Left lung (tissue), 10 donors: ENCODE results near the gene NRAS. TPM values are rescaled to one million over a fixed set of nuclear protein-coding genes. Genes with fewer than 3 reads are reported as not detected.

Experiments used
- ATAC-seq: fragments of 200-7000 bp; cut with Tn5 transposase; one replicate; pipeline ENCODE4 v1.9.1; 2020; ENCODE audit warnings: moderate library complexity
- DNase-seq, 4 donors: peaks; one replicate each; pipeline ENCODE4 v3.0.0-alpha.2; 2013 to 2020
- H3K27ac ChIP-seq, 2 donors: fragments of 200-600 bp; sonication (generic) in 1 of 2; one replicate each; pipeline versions ENCODE4 v1.5.0 to v1.8.0; 2020 to 2021
- H3K27me3 ChIP-seq, 2 donors: fragments of 200-600 bp; sonication (generic) in 1 of 2; one replicate each; pipeline versions ENCODE4 v1.5.0 to v1.8.0; 2020 to 2021
- H3K36me3 ChIP-seq, 2 donors: fragments of 200-600 bp; sonication (generic) in 1 of 2; one replicate each; pipeline versions ENCODE4 v1.5.0 to v1.8.0; 2020 to 2021
- H3K4me1 ChIP-seq, 2 donors: fragments of 200-600 bp; one replicate each; pipeline ENCODE4 v1.8.0; 2021
- H3K4me3 ChIP-seq, 2 donors: fragments of 200-600 bp; sonication (generic) in 1 of 2; one replicate each; pipeline versions ENCODE4 v1.5.0 to v1.8.0; 2020 to 2021; ENCODE audit warnings: mild to moderate bottlenecking in 1 of 2
- H3K9me3 ChIP-seq, 2 donors: fragments of 200-600 bp; sonication (generic) in 1 of 2; one replicate each; pipeline versions ENCODE4 v1.5.0 to v1.8.0; 2020 to 2021
- CTCF ChIP-seq, 2 donors: fragments of 200-600 bp; sonication (generic) in 1 of 2; IDR thresholded peaks; one replicate each; pipeline versions ENCODE4 v1.5.0 to v1.8.0; 2021; ENCODE audit warnings: antibody characterized with exemption in 2 of 2
- intact Hi-C, 2 donors: fragments of 100-400 bp; cut with DNase I; formaldehyde crosslinking; loops; one replicate each; pipeline versions ENCODE4 v1.11.2 to v1.14.2; 2022
- polyA plus RNA-seq, 6 donors: library from polyadenylated mRNA; unstranded; fragments of 120-200 nt; gene quantifications; one replicate each; pipeline ENCODE4 v1.2.1, GENCODE V29; 2013; ENCODE audit not compliant: insufficient read length in 6 of 6
- total RNA-seq, 2 donors: library from RNA; stranded (reverse); fragmentation: NEBNext Ultra II Directional; extraction: Animal tissue kit (Norgen Biotek cat#: 25700); gene quantifications; one replicate each; pipeline ENCODE4 v1.2.1, GENCODE V29; 2021
- donor health status: DM: no; HTN: yes; CAD: no.
- donor health status: DM: no; HTN: no; CAD: no.

NRAS gene
- total and polyA plus RNA-seq, 8 donors, result 31.3 to 62.4 (median 57.3) TPM

- H3K4me3 ChIP-seq, result no peak overlapping the region
- peaks cover 0 to 18% of the 10 kb centered on the region in 2 donors for H3K27me3 ChIP-seq
- DNase-seq (no peak), ATAC-seq (no peak)
- no peaks in the 10 kb centered on the region for H3K4me1 ChIP-seq
- no peaks in the 10 kb centered on the region for H3K9me3 ChIP-seq
- intact Hi-C loops, result no loop called here
- no peak overlapping the region for H3K27ac ChIP-seq
- H3K36me3 ChIP-seq, result no peaks in the 10 kb centered on the region
- TF ChIP-seq CTCF (IDR thresholded peaks at IDR 0.05), result no peak
These were observed 26.4 kb downstream of the NRAS start for GRCh38 chr1:114690148-114690547.

GRCh38 chr1:114688526-114688925 is 28.0 kb downstream of the NRAS start:
- Histone ChIP-seq H3K36me3 (no peaks in the 10 kb centered on the region), H3K27ac (no peak overlapping the region), H3K4me1 (no peaks in the 10 kb centered on the region), H3K27me3 (peaks cover 0 to 21% of the 10 kb centered on the region in 2 donors), H3K4me3 (no peak overlapping the region), H3K9me3 (no peaks in the 10 kb centered on the region)
- DNase-seq (no peak), ATAC-seq (no peak)
- no peak for TF ChIP-seq CTCF (IDR thresholded peaks at IDR 0.05)
- intact Hi-C loops, result no loop called here

- no peak for TF ChIP-seq CTCF (IDR thresholded peaks at IDR 0.05)
- Histone ChIP-seq H3K36me3 (no peaks in the 10 kb centered on the region), H3K27me3 (peaks cover 0 to 35% of the 10 kb centered on the region in 2 donors), H3K4me1 (no peaks in the 10 kb centered on the region), H3K4me3 (no peak overlapping the region), H3K27ac (no peak overlapping the region), H3K9me3 (no peaks in the 10 kb centered on the region)
- intact Hi-C loops, result no loop called here
- DNase-seq (no peak), ATAC-seq (no peak)
These were observed 30.7 kb downstream of the NRAS start for GRCh38 chr1:114685851-114686250.

- Histone ChIP-seq H3K27me3 (peaks cover 0 to 16% of the 10 kb centered on the region in 2 donors), H3K36me3 (no peaks in the 10 kb centered on the region), H3K4me3 (no peak overlapping the region), H3K9me3 (no peaks in the 10 kb centered on the region), H3K27ac (no peak overlapping the region), H3K4me1 (no peaks in the 10 kb centered on the region)
- intact Hi-C loops, result no loop called here
- TF ChIP-seq CTCF (IDR thresholded peaks at IDR 0.05), result no peak
- DNase-seq (no peak), ATAC-seq (no peak)
These were observed 38.9 kb downstream of the NRAS start for GRCh38 chr1:114677691-114678090.

GRCh38 chr1:114676115-114676514 is 40.5 kb downstream of the NRAS start:
- DNase-seq (no peak), ATAC-seq (no peak)
- peaks cover 0 to 14% of the 10 kb centered on the region in 2 donors for H3K27me3 ChIP-seq
- no peaks in the 10 kb centered on the region for H3K9me3 ChIP-seq
- no peak overlapping the region for H3K4me3 ChIP-seq
- H3K4me1 ChIP-seq, result peaks cover 0 to under 1% of the 10 kb centered on the region in 2 donors
- no peak for TF ChIP-seq CTCF (IDR thresholded peaks at IDR 0.05)
- no peak overlapping the region for H3K27ac ChIP-seq
- intact Hi-C loops, result no loop called here
- H3K36me3 ChIP-seq, result no peaks in the 10 kb centered on the region
